UCSD-AML1 (cell line): ENCODE results near the gene PLK5.

Experiments
- DNase-seq: peaks from one replicate; lab custom pipeline; 2025; ENCODE audit not compliant: unreplicated experiment; lab: John Stamatoyannopoulos, UW

Gene PLK5

DNA sequence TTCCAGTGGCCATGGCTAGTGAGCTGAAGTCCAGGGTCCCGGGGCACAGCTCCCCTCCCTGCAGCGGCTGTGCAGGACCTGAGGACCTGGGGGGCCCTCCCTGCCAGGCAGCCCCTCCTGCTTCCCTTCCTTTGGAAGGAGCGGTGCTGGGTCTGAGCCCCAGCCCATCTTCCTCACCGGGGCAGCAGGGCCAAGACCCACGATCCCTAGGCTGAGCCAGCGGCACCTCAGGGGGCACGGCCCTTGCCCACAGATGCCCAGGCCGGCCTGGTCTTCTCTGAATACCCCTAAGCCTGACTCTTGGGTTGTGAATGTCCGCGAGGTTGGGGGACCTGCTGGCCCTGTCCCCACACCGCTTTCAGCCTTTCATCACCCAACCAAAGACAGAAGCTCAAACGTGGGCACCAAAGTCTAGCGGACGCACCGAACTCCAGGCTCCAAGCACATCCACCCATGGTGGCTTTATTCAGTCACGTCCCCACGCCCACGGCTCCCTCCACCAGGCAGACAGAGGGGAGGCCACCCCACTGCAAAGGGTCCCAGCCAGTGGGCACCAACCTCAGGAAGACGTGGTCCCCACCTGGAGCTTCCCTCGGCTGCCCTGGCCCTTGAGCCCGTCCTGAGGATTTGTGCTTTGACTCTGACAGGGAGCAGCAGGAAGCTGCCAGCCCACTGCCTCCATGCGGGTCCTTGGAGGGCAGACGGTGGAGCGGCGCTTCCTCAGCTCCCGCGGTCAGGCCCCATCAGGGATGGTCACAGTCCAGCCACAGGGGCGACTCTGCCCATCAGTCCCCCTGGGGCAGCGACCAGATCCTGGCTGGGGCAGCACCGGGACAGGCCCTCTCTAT lies 52.6 kb downstream of the PLK5 start:
- no peak for DNase-seq

DNA sequence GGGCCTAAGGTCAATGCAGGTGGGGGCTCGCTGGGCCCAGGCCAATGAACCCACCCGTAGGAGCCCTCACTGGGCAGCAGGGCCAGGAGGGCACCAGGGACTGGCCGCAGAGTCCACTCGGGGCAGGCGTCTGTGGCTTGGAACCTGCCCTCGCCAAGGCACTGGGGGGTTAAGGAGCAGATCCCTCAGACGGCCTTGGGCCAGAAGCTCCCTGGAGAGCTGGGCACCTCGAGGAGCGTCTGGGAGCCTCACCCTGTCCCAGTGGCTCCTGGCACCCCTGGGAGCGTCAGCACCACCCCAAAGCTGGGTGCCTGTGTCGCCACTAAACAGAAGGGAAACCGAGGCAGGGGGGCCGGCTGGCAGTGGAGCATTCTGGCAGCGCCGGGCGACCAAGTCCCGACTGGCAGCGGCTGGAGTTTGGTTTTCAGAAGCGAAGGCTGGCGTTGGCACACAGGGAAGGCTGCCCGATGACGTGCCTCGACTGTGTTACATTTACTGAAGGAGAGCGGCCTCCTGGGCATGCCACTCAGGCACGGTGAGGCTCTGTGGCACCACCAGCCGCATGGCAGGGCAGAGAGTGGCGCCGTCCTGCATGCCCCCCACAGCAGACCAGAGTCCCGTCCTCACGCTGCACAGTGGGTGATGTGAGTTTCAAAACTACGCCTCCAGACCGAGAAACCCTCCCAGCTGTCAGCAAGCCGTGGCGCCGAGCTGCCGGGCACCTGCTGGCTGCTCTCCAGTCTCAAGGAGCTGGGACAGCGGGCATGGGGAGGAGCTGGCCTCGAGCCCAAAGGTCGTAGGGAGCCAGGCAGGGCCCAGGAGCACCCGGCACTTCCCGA lies 53.4 kb downstream of the PLK5 start:
- DNase-seq: no peak

DNA sequence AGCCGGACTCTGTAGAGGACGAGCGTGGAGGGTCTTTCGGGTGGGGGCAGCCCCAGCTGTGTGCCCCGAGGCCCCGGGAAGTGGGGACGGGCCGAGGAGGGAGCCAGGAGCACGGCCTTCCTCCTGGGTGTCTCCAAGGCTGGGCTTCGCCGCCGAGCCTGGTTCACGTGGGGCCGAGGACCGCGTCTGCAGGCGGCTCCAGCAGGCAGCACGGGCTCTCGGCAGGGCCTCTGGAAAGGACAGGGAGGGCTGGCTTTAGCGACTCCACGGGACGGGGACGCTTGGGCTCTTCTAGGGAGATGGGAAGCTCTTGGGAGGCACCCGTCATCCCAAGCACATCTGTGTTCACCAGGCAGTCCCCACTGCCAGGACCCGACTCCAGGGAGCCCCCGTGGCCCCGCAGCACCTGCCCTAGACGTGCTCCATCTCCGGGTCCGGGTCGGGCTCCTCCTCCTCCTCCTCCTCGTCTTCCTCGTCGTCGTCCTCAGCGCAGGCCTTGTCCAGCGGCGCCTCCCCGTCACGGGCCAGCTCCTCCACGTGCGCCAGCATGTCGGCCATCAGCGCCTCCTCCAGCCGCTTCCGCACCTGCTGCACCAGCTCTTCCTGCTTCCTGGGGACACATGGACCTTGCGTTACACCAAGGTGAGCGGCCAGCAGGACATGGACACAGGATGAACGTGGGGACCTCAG lies 54.2 kb downstream of the PLK5 start:
- no peak for DNase-seq

DNA sequence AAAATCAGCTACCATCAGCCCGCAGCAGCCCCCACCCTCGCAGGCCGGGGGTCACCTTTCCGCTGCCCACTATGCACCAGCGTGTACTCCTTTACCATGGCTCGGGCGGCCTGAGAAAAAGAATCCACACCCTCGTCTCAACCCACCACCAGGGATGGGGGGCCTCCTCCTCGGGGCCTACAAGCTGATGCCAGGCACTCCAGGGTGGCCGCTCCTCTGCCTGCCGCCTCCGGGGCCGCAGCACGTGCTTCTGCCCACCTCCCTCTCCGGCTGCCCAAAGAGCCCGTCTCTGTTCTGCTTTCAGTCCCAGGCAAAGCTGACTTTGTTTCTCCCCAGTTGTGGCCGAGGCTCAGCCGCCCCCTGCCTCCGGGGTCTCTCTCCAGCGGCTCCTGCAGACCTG lies 55.3 kb downstream of the PLK5 start:
- no peak for DNase-seq

DNA sequence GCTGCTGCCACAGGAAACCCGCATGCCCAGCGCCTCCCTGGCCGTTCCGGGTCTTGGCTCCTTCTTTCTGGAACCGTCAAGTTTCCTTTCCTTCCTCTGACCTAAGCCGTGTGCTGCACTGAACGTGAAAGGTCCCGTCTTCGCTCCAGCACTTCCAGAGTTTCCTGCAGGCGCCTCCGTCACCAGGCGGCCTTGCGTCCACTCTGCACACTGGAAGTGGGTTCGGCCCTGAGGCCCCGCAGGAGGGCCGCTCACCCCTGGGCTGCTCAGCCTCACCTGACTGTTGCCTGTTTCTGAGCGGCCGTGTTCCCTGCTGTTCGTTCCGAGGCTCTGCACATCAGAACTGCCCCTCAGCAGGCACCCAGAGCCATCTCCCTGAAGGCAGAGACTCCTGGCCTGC lies 56.5 kb downstream of the PLK5 start:
- no peak for DNase-seq

DNA sequence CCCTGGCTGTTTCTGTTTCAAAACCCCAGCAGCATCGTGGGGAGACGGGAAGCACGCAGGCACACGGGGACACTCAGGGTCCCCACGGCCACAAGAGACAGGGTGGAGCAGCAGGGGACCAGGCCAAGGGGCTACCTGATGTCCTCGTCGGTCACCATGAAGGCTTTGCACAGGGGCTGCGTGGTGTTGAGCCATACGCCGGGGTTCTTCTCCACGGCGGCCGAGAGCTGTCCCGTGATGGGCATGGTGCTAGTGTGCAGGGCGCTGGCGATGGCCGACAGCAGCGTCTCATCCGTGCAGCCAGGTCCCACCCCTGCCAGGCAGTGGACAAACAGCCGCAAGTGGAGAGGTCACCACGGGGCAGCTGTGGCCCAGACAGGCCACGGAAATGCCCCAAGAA lies 57.1 kb downstream of the PLK5 start:
- no peak for DNase-seq

DNA sequence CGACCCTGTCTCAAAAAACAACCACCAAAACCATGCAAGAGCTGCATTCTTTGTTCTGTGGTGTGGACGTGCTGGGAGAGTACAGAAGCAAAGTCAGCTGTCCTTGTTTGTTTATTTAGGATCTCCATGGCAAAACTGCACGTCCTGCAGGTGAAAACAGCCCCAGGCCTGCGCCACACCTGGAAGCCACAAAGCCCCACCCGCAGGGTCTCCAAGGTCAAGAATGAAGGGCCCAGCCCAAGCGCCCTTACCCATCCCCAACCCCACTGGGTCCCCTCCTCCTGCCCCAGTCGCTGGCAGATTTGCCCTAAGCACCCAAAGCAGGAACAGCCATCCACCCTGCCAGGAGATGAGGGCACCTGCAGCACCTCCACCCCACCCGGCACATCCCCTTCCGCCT lies 58.3 kb downstream of the PLK5 start:
- no peak for DNase-seq

DNA sequence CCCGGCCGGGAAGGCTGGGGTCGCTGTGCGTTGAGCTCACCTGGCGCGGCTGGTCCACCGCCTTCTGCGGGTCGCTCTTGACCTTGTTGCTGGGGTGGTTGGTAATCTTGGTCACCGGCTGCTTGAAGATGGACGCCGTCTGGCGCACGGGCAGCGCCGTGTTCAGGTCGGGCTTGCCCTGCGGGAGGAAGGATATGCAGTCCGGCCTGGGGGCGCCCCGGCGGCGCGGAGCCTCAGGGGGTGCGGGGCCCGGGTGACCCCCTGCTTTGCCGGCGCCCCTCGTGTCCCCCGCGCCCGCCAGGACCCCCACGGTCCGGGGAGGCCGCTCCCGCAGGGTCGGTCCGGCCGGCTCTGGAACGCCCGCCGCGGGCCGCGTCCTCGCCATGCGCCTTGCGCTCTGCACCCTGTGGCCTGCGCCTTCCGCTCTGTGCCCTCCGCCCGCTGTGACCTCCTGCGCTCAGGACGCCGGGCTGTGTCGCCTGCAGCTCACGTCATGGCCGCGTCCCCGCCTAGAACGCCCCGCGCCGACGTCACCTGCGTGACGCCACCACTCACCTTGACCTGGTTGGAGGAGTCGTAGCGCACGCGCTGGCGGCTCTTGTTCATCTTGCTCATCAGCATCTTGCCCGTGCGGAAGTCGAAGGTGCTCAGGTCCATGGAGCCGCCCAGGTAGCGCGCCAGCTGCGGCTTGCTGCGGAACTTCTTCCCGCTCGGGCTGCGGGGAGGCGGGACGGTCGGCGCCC lies 60.8 kb downstream of the PLK5 start:
- DNase-seq: no peak

DNA sequence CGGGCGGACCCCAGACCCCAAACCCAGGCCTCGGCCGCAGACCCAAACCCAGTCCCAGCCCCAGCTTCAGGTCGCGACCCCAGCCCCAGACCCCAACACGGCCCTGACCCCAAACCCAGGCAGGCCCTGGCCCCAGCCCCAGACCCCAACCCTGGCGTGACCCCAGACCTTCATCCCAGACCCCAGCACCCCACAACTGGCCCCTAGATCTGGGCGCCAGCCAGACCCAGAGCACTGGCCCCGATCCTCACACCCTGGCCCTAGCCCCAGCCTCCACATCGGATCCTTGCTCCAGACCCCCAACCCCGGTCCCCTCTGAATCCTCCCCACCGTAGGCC lies 61.3 kb downstream of the PLK5 start:
- DNase-seq: no peak
